H9 (cell line): ENCODE data around the gene EFHD2. TPM values are rescaled to one million over a fixed set of nuclear protein-coding genes. Genes with fewer than 3 reads are reported as not detected.
A peak's percentile ranks its signal among the peaks of the same experiment; 100 is the strongest.

Experiments
- DNase-seq: peaks from one replicate; pipeline ENCODE4 v3.0.0-alpha.2; 2017
- H2AFZ ChIP-seq: one replicate; pipeline ENCODE4 v1.6.1; 2013; ENCODE audit warnings: mild to moderate bottlenecking, low read length, control low read depth, moderate library complexity
- H2AK5ac ChIP-seq: 2 replicates; pipeline ENCODE4 v1.6.1; 2013; ENCODE audit warnings: low read length, control low read depth, mixed read lengths; ENCODE audit not compliant: insufficient read length
- H2BK120ac ChIP-seq: one replicate; pipeline ENCODE4 v1.6.1; 2013; ENCODE audit warnings: low read depth, mild to moderate bottlenecking, low read length, control low read depth, inconsistent platforms; ENCODE audit not compliant: poor library complexity, severe bottlenecking
- H2BK12ac ChIP-seq: 2 replicates; pipeline ENCODE4 v1.6.1; 2013; ENCODE audit warnings: low read length, control low read depth, mixed read lengths, low read depth; ENCODE audit not compliant: insufficient read length
- H2BK15ac ChIP-seq: 2 replicates; pipeline ENCODE4 v1.6.1; 2013; ENCODE audit warnings: low read depth, low read length, control low read depth
- H2BK20ac ChIP-seq: one replicate; pipeline ENCODE4 v1.6.1; 2013; ENCODE audit warnings: low read depth, mild to moderate bottlenecking, low read length, control low read depth, inconsistent platforms; ENCODE audit not compliant: poor library complexity, severe bottlenecking
- H2BK5ac ChIP-seq: 2 replicates; pipeline ENCODE4 v1.6.1; 2013; ENCODE audit warnings: low read length, control low read depth, mixed read lengths; ENCODE audit not compliant: insufficient read length
- H3K14ac ChIP-seq: 2 replicates; pipeline ENCODE4 v1.6.1; 2013; ENCODE audit warnings: low read length, control low read depth; ENCODE audit not compliant: insufficient read depth
- H3K18ac ChIP-seq: 2 replicates; pipeline ENCODE4 v1.6.1; 2013; ENCODE audit warnings: low read depth, mild to moderate bottlenecking, mixed read lengths, low read length, control low read depth; ENCODE audit not compliant: insufficient read length
- H3K23ac ChIP-seq: 2 replicates; pipeline ENCODE4 v1.6.1; 2013; ENCODE audit warnings: low read length, control low read depth, mixed read lengths, low read depth; ENCODE audit not compliant: insufficient read length
- H3K23me2 ChIP-seq: 2 replicates; pipeline ENCODE4 v1.6.1; 2013; ENCODE audit warnings: low read depth, mild to moderate bottlenecking, mixed read lengths, low read length, control low read depth; ENCODE audit not compliant: insufficient read length, poor library complexity, severe bottlenecking
- H3K27ac ChIP-seq: 2 replicates; pipeline ENCODE4 v1.5.1; 2013; ENCODE audit warnings: low read length, control low read depth, mixed read lengths, low read depth; ENCODE audit not compliant: insufficient read length
- H3K27me3 ChIP-seq: 2 replicates; pipeline ENCODE4 v1.6.1; 2013; ENCODE audit warnings: low read length, control low read depth, inconsistent platforms; ENCODE audit not compliant: insufficient read depth
- H3K4ac ChIP-seq: 2 replicates; pipeline ENCODE4 v1.6.1; 2013; ENCODE audit warnings: low read depth, mild to moderate bottlenecking, control low read depth, inconsistent platforms, low read length, moderate library complexity
- H3K4me1 ChIP-seq: 2 replicates; pipeline ENCODE4 v1.6.1; 2013; ENCODE audit warnings: low read length, control low read depth, inconsistent platforms; ENCODE audit not compliant: insufficient read depth
- H3K4me2 ChIP-seq: 2 replicates; pipeline ENCODE4 v1.6.1; 2013; ENCODE audit warnings: low read length, control low read depth, mixed read lengths; ENCODE audit not compliant: insufficient read length, insufficient read depth
- H3K56ac ChIP-seq: 2 replicates; pipeline ENCODE4 v1.6.1; 2013; ENCODE audit warnings: low read depth, mild to moderate bottlenecking, mixed read lengths, low read length, control low read depth; ENCODE audit not compliant: insufficient read length
- H3K79me1 ChIP-seq: 2 replicates; pipeline ENCODE4 v1.6.1; 2013; ENCODE audit warnings: low read depth, mild to moderate bottlenecking, moderate library complexity, low read length, control low read depth, inconsistent platforms; ENCODE audit not compliant: insufficient read depth, poor library complexity, severe bottlenecking
- H3K79me2 ChIP-seq: 2 replicates; pipeline ENCODE4 v1.6.1; 2013; ENCODE audit warnings: low read length, control low read depth, inconsistent platforms; ENCODE audit not compliant: insufficient read depth
- H3K9ac ChIP-seq: 2 replicates; pipeline ENCODE4 v1.6.1; 2013; ENCODE audit warnings: low read length, control low read depth, mixed read lengths; ENCODE audit not compliant: insufficient read length; ENCODE audit errors: extremely low read depth
- H3K9me3 ChIP-seq: one replicate; pipeline ENCODE4 v1.6.1; 2013; ENCODE audit warnings: low read depth, low read length, inconsistent platforms; ENCODE audit not compliant: control insufficient read depth
- H3T11ph ChIP-seq: one replicate; pipeline ENCODE4 v1.6.1; 2013; ENCODE audit warnings: mild to moderate bottlenecking, low read length, control low read depth, inconsistent platforms
- H4K20me1 ChIP-seq: one replicate; pipeline ENCODE4 v1.6.1; 2013; ENCODE audit not compliant: control insufficient read depth, insufficient read length, insufficient read depth
- H4K5ac ChIP-seq: 2 replicates; pipeline ENCODE4 v1.6.1; 2013; ENCODE audit warnings: low read depth, mild to moderate bottlenecking, mixed read lengths, low read length, control low read depth; ENCODE audit not compliant: insufficient read length
- H4K8ac ChIP-seq: replicated peaks from 2 replicates; pipeline ENCODE4 v1.6.1; 2013; ENCODE audit warnings: low read length, control low read depth, mixed read lengths, low read depth; ENCODE audit not compliant: insufficient read length
- H4K91ac ChIP-seq: 2 replicates; pipeline ENCODE4 v1.6.1; 2013; ENCODE audit warnings: low read depth, mild to moderate bottlenecking, moderate library complexity, mixed read lengths, low read length, control low read depth; ENCODE audit not compliant: insufficient read length
- H3K27ac Mint-ChIP-seq, 3 experiments: 2 replicates in 2 of 3; 3 replicates in 1 of 3; pipeline ENCODE4 v1.8.0; 2020 to 2021; ENCODE audit warnings: mixed read lengths in 3 of 3, mild to moderate bottlenecking in 1 of 3, moderate library complexity in 1 of 3
- H3K27me3 Mint-ChIP-seq: 2 replicates; pipeline ENCODE4 v1.8.0; 2021; ENCODE audit warnings: low read depth, mild to moderate bottlenecking, moderate library complexity, mixed read lengths
- H3K36me3 Mint-ChIP-seq, 3 experiments: 2 replicates in 2 of 3; 3 replicates in 1 of 3; pipeline ENCODE4 v1.8.0; 2020 to 2021; ENCODE audit warnings: low read depth in 3 of 3, mixed read lengths in 3 of 3; ENCODE audit not compliant: insufficient read depth in 1 of 3
- H3K4me1 Mint-ChIP-seq, 2 experiments: 2 replicates each; pipeline ENCODE4 v1.8.0; 2020; ENCODE audit warnings: mixed read lengths in 2 of 2
- H3K4me3 Mint-ChIP-seq, 2 experiments: 2 replicates in 1 of 2; 3 replicates in 1 of 2; pipeline ENCODE4 v1.8.0; 2020 to 2021; ENCODE audit warnings: mild to moderate bottlenecking in 2 of 2, mixed read lengths in 2 of 2, moderate library complexity in 1 of 2
- H3K9me3 Mint-ChIP-seq, 2 experiments: 2 replicates in 1 of 2; 3 replicates in 1 of 2; pipeline ENCODE4 v1.8.0; 2020; ENCODE audit warnings: mild to moderate bottlenecking in 2 of 2, mixed read lengths in 2 of 2, moderate library complexity in 1 of 2
- CTCF ChIP-seq: fragments of 200-600 bp; sonication (generic); conservative IDR thresholded peaks from 3 replicates; pipeline ENCODE4 v1.8.0; 2021; ENCODE audit warnings: antibody characterized with exemption, mild to moderate bottlenecking
- WGBS: extraction: QIAGEN DNeasy Blood & Tissue Kit; methylation state at CpG from one replicate; pipeline ENCODE4 v1.1.7; 2013; ENCODE audit warnings: missing lambda C conversion rate, low lambda C conversion rate, mixed read lengths; ENCODE audit not compliant: insufficient read length; ENCODE audit errors: extremely low coverage; 5-methylcytosine and 5-hydroxymethylcytosine counted together
- total RNA-seq: library from RNA; stranded (reverse); gene quantifications from 2 replicates; pipeline ENCODE4 v1.2.1, GENCODE V29; 2021

Gene EFHD2
- total RNA-seq, 1 experiment from 2014 or later, result 16.5 TPM

GRCh38 chr1:15403962-15404580 is 5.6 kb upstream of the EFHD2 start:
- H2BK120ac ChIP-seq, result no peak overlapping the region
- H2BK20ac ChIP-seq, result no peak overlapping the region
- H3K4me3 Mint-ChIP-seq, result no peak overlapping the region
- no peak overlapping the region for H2AFZ ChIP-seq
- H3K36me3 Mint-ChIP-seq, result peaks cover 6 to 14% (median 9%) of the 10 kb centered on the region in 3 experiments
- peaks cover 15 to 18% of the 10 kb centered on the region in 2 experiments for H3K4me1 Mint-ChIP-seq
- WGBS, result no CpG with 5 or more reads among the region's 9 CpGs
- no peak overlapping the region for H4K91ac ChIP-seq
- H3K56ac ChIP-seq, result no peak overlapping the region
- no peak overlapping the region for H3K23ac ChIP-seq
- H3K9me3 ChIP-seq, result no peaks in the 10 kb centered on the region
- H2BK15ac ChIP-seq, result no peak overlapping the region
- H3T11ph ChIP-seq, result no peak overlapping the region
- peak overlapping the region in 1 of 3 experiments; percentile 59; a peak in 1 of 7 replicates for H3K27ac Mint-ChIP-seq
- no peak overlapping the region for H2BK5ac ChIP-seq
- no peak overlapping the region for H2BK12ac ChIP-seq
- no peak for DNase-seq
- no peak overlapping the region for H3K9ac ChIP-seq
- no peaks in the 10 kb centered on the region for H3K27me3 ChIP-seq
- no peaks in the 10 kb centered on the region for H3K4me1 ChIP-seq
- peaks cover 42% of the 10 kb centered on the region for H3K27me3 Mint-ChIP-seq
- no peaks in the 10 kb centered on the region for H3K79me2 ChIP-seq
- peak; percentile 18; the same call in 1 of the 3 replicates for TF ChIP-seq CTCF
- H3K4ac ChIP-seq, result no peak overlapping the region
- no peak overlapping the region for H2AK5ac ChIP-seq
- peaks cover 1% of the 10 kb centered on the region for H3K23me2 ChIP-seq
- H4K8ac ChIP-seq, result no peak overlapping the region
- H3K9me3 Mint-ChIP-seq, result peaks cover 15 to 17% of the 10 kb centered on the region in 2 experiments
- no peaks in the 10 kb centered on the region for H4K20me1 ChIP-seq
- no peak overlapping the region for H3K14ac ChIP-seq
- no peak overlapping the region for H3K4me2 ChIP-seq
- H3K79me1 ChIP-seq, result no peaks in the 10 kb centered on the region
- no peak overlapping the region for H4K5ac ChIP-seq
- H3K18ac ChIP-seq, result no peak overlapping the region
- H3K27ac ChIP-seq, result no peak overlapping the region
